Measurements from ENCODE around the gene SH2D6.
"Not testable (repeated sequence)": the region's sequence is repeated elsewhere in the genome, so short reads cannot be mapped to it uniquely, and the experiment has no call there.

Gene SH2D6

DNA sequence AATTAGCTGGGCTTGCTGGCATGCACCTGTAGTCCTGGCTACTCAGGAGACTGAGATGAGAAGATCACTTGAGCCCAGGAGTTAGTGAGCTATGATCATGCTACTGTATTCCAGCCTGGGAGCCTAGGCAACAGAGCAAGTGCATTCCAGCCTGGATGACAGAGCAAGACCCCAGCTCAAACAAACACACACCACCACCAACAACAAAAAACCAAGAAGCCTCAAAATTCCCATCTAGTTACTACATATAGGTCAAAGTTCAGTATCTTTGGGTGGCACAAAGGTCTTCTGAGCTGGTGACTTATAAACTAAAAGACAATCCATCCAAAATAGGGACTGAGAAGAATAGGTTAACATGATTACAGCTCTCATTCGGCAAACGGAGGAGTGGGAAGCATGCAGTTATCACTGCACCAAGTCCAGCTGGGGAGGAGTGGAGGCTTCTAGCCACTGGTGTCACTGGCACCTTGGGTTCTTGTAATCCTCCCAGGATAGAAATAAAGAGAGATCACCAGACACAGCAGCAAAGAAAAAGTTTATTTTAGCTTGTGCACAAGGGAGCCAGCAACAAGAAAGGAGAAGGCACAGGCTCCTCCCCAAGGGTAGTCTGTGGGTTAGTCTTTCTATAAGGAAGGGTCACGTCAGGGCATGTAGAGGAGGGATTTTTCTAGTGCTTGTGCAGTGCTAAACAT is 57.4 kb downstream of the SH2D6 start:
- no peak for DNase-seq

DNA sequence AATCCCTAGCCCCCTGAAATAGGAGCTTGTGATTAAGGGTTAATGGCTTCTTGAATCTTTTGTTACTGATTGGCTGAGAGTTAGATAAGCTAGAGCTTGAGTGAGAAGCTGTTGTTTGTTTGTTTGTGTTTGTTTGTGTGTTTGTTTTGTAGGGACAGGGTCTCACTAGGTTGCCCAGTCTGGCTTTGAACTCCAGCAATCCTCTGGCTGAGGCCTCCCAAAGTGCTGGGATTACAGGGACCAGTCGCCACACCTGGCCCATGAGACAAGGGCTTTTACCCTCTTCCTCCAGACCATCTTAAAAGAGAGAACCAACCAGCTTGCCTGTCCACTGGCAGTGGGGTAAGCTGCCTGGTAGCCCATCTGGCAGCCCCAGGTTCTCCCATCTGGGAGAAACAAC is 58.1 kb downstream of the SH2D6 start:
- DNase-seq: no peak

DNA sequence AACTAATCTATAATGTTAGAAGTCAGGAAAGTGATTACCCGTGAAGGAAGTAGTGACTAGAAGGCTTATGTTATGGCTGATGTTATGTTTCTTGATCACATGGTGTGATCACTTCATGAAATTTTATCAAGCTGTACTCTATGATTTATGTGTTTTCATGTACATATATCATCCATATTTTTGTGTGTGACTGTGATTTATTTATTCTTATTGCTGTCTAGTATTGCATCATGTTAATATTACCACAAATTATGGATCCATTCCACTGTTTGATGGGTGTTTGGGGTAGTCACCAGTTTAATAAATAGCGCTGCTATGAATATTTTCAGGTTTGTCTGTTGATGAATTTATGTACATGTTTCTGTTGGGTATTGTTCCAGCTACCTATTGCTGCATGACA is 59.4 kb downstream of the SH2D6 start:
- DNase-seq: no peak

DNA sequence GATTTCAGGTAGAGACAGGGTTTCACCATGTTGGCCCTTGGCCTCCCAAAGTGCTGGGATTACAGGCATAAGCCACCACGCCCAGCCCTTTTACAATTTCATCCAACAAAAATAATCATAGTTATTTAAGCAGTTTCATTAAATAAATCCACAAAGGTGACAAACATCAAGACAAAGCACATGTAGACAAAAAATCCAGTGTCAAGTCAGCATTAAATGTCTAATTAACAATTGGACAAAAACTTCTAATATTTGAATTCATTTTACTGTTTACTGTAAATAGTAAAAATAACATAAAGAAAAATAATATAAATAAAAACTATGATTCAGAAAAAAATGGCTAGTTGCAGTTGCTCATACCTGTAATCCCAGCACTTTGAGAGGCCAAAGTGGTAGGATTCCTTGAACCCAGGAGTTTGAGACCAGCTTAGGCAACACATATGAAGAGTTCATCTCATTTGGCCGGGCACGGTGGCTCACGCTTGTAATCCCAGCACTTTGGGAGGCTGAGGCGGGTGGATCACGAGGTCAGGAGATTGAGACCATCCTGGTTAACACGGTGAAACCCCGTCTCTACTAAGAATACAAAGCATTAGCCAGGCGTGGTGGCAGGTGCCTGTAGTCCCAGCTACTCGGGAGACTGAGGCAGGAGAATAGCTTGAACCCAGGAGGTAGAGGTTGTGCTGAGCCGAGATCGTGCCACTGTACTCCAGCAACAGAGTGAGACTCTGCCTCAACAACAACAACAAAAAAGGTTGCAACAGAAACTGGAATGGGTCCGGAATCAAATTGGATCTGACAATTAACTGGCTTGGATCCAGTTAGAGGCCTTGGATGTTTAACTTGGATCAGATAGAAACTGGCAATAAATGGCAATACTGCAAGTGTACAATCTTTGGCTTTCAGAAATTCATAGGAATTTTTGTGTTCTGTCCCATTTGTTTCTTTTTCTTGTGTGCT is 63.6 kb downstream of the SH2D6 start:
- no peak for DNase-seq

DNA sequence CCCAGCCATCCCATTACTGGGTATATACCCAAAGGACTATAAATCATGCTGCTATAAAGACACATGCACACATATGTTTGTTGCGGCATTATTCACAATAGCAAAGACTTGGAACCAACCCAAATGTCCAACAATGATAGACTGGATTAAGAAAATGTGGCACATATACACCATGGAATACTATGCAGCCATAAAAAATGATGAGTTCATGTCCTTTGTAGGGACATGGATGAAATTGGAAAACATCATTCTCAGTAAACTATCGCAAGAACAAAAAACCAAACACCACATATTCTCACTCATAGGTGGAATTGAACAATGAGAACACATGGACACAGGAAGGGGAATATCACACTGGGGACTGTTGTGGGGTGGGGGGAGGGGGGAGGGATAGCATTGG is 66.1 kb downstream of the SH2D6 start:
- not testable (repeated sequence) for DNase-seq

DNA sequence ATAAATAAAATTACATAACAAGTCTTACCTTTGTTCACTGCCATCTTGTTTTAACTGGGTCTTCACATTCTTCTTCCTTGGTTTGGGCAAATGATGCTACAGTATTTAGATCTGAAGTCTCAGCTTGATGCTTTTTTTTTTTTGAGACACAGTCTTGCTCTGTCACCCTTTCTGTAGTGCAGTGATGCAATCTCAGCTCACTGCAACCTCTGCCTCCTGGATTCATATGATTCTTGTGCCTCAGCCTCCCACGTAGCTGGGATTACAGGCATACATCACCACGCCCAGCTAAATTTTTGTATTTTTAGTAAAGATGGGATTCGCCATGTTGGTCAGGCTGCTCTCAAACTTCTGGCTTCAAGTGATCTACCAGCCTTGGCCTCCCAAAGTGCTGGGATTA is 67.3 kb downstream of the SH2D6 start:
- DNase-seq: no peak
